Left lung (tissue), 10 donors: Measurements from ENCODE around the gene SPDYA. TPM values are rescaled to one million over a fixed set of nuclear protein-coding genes. Genes with fewer than 3 reads are reported as not detected.

ENCODE experiments used
- ATAC-seq: fragments of 200-7000 bp; cut with Tn5 transposase; one replicate; pipeline ENCODE4 v1.9.1; 2020; ENCODE audit warnings: moderate library complexity
- DNase-seq, 4 donors: peaks; one replicate each; pipeline ENCODE4 v3.0.0-alpha.2; 2013 to 2020
- H3K27ac ChIP-seq, 2 donors: fragments of 200-600 bp; sonication (generic) in 1 of 2; one replicate each; pipeline versions ENCODE4 v1.5.0 to v1.8.0; 2020 to 2021
- H3K27me3 ChIP-seq, 2 donors: fragments of 200-600 bp; sonication (generic) in 1 of 2; one replicate each; pipeline versions ENCODE4 v1.5.0 to v1.8.0; 2020 to 2021
- H3K36me3 ChIP-seq, 2 donors: fragments of 200-600 bp; sonication (generic) in 1 of 2; one replicate each; pipeline versions ENCODE4 v1.5.0 to v1.8.0; 2020 to 2021
- H3K4me1 ChIP-seq, 2 donors: fragments of 200-600 bp; one replicate each; pipeline ENCODE4 v1.8.0; 2021
- H3K4me3 ChIP-seq, 2 donors: fragments of 200-600 bp; sonication (generic) in 1 of 2; one replicate each; pipeline versions ENCODE4 v1.5.0 to v1.8.0; 2020 to 2021; ENCODE audit warnings: mild to moderate bottlenecking in 1 of 2
- H3K9me3 ChIP-seq, 2 donors: fragments of 200-600 bp; sonication (generic) in 1 of 2; one replicate each; pipeline versions ENCODE4 v1.5.0 to v1.8.0; 2020 to 2021
- intact Hi-C, 2 donors: fragments of 100-400 bp; cut with DNase I; formaldehyde crosslinking; loops; one replicate each; pipeline versions ENCODE4 v1.11.2 to v1.14.2; 2022
- polyA plus RNA-seq, 6 donors: library from polyadenylated mRNA; unstranded; fragments of 120-200 nt; gene quantifications; one replicate each; pipeline ENCODE4 v1.2.1, GENCODE V29; 2013; ENCODE audit not compliant: insufficient read length in 6 of 6
- total RNA-seq, 2 donors: library from RNA; stranded (reverse); fragmentation: NEBNext Ultra II Directional; extraction: Animal tissue kit (Norgen Biotek cat#: 25700); gene quantifications; one replicate each; pipeline ENCODE4 v1.2.1, GENCODE V29; 2021
- TF ChIP-seq, protein P1 (sequence below), 2 donors: fragments of 200-600 bp; sonication (generic) in 1 of 2; IDR thresholded peaks; one replicate each; pipeline versions ENCODE4 v1.5.0 to v1.8.0; 2021; ENCODE audit warnings: antibody characterized with exemption in 2 of 2
- donor health status: DM: no; HTN: yes; CAD: no.
- donor health status: DM: no; HTN: no; CAD: no.

The SPDYA gene
- total and polyA plus RNA-seq, 8 donors = 0.55 to 4.7 (median 2.9) TPM

DNA sequence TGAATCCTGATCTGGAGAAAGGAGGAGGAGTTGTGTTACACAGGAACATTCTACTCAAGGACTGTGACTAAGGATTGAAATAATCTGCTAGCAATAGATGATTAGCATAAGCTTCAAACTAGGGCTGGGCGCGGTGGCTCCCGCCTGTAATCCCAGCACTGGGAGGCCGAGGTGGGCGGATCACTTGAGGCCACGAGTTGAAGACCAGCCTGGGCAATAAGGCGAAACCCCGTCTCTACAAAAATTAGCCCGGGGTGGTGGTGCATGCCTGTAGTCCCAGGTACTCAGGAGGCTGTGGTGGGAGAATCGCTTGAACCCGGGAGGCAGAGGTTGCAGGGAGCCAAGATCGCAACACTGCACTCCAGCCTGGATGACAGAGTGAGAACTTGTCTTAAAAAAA, 58.0 kb downstream of the SPDYA start:
- ATAC-seq (no peak), DNase-seq (no peak)
- intact Hi-C loops = no loop called here

GRCh38 chr2:28869494-28870145, 59.0 kb downstream of the SPDYA start:
- intact Hi-C loops = no loop called here
- Histone ChIP-seq H3K27ac (peak overlapping the region; percentile 54 to 73), H3K9me3 (no peaks in the 10 kb centered on the region), H3K4me1 (peaks cover 14 to 34% of the 10 kb centered on the region in 2 donors), H3K36me3 (no peaks in the 10 kb centered on the region), H3K4me3 (peak overlapping the region; percentile 73 to 93), H3K27me3 (no peaks in the 10 kb centered on the region)
- TF ChIP-seq, protein P1, sequence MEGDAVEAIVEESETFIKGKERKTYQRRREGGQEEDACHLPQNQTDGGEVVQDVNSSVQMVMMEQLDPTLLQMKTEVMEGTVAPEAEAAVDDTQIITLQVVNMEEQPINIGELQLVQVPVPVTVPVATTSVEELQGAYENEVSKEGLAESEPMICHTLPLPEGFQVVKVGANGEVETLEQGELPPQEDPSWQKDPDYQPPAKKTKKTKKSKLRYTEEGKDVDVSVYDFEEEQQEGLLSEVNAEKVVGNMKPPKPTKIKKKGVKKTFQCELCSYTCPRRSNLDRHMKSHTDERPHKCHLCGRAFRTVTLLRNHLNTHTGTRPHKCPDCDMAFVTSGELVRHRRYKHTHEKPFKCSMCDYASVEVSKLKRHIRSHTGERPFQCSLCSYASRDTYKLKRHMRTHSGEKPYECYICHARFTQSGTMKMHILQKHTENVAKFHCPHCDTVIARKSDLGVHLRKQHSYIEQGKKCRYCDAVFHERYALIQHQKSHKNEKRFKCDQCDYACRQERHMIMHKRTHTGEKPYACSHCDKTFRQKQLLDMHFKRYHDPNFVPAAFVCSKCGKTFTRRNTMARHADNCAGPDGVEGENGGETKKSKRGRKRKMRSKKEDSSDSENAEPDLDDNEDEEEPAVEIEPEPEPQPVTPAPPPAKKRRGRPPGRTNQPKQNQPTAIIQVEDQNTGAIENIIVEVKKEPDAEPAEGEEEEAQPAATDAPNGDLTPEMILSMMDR (IDR thresholded peaks at IDR 0.05) = no peak
- ATAC-seq = peak; percentile 49
- DNase-seq = peak in 1 of 4 donors; percentile 83

More for the DNA sequence above, 58.0 kb downstream of the SPDYA start:
- H3K4me1 ChIP-seq = peaks cover 14 to 34% of the 10 kb centered on the region in 2 donors
- H3K9me3 ChIP-seq = no peaks in the 10 kb centered on the region
- TF ChIP-seq, protein P1 (IDR thresholded peaks at IDR 0.05) = no peak
- H3K4me3 ChIP-seq = peak overlapping the region; percentile 73 to 93
- H3K36me3 ChIP-seq = peaks cover 0 to 7% of the 10 kb centered on the region in 2 donors
- H3K27ac ChIP-seq = no peak overlapping the region
- no peaks in the 10 kb centered on the region for H3K27me3 ChIP-seq

DNA sequence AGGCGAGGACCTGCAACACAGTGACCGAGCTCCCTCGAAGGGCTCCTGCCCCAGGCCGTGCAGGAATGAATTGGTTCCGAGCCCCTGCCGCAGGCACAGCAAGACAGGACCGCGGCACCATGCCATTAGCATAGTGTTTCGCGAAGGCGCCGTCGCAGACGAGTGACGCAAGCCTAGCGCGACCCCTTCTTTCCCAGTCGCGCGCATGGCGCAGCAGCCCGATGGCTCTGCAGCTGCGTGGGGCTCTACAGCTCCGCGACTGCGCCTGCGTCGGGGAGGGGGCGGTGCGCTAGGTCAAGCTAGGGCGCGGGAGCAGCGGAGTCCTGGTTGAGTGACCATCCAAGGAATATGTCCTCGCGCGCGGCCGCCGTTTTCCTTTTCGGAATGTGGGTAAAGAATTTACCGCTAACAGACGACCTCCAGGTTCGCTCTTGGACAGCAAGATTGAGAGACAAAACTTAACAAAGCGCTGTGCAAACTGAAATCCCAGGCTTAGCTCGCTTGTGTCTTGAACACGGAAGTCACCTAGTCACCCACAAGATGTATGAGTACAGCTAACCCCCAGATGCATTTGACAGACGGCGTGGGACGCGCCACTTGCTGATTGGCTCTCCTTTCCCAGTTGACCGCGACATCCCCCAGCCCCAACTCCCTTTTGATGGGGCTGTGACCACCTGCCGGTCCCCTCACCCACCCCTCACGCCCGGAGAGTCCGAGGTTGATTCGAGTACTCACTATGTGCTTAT, 59.7 kb downstream of the SPDYA start, which contains the start of gene TRMT61B:
TRMT61B (minus strand) TSS at position 164 of the 746 bp plus-strand sequence; CDS start at position 132, 32 bp downstream.
- ATAC-seq = peak; percentile 100
- intact Hi-C loops = no loop called here
- H3K4me3 ChIP-seq = peak within 1 kb of the TSS; percentile 73 to 93
- no peaks in the 10 kb centered on the region for H3K9me3 ChIP-seq
- peaks cover 0 to under 1% of the 10 kb centered on the region in 2 donors for H3K27me3 ChIP-seq
- TF ChIP-seq, protein P1 (IDR thresholded peaks at IDR 0.05) = no peak
- peaks cover 14 to 28% of the 10 kb centered on the region in 2 donors for H3K4me1 ChIP-seq
- H3K27ac ChIP-seq = peak within 1 kb of the TSS; percentile 54 to 73
- DNase-seq = peak; percentile 95 to 99 (median 96)
- H3K36me3 ChIP-seq = no peaks in the 10 kb centered on the region

GRCh38 chr2:28871620-28872019, 61.0 kb downstream of the SPDYA start:
- Histone ChIP-seq H3K27ac (no peak overlapping the region), H3K4me3 (no peak overlapping the region), H3K9me3 (no peaks in the 10 kb centered on the region), H3K36me3 (no peaks in the 10 kb centered on the region), H3K4me1 (peaks cover 14 to 27% of the 10 kb centered on the region in 2 donors), H3K27me3 (peaks cover 0 to 14% of the 10 kb centered on the region in 2 donors)
- intact Hi-C loops = no loop called here
- DNase-seq = no peak
- no peak for ATAC-seq
- TF ChIP-seq, protein P1 (IDR thresholded peaks at IDR 0.05) = no peak

- Histone ChIP-seq H3K27ac (no peak overlapping the region), H3K36me3 (no peaks in the 10 kb centered on the region), H3K4me1 (no peaks in the 10 kb centered on the region), H3K4me3 (no peak overlapping the region), H3K9me3 (no peaks in the 10 kb centered on the region), H3K27me3 (peaks cover 0 to 29% of the 10 kb centered on the region in 2 donors)
- intact Hi-C loops = no loop called here
- no peak for DNase-seq
- TF ChIP-seq, protein P1 (IDR thresholded peaks at IDR 0.05) = no peak
- ATAC-seq = no peak
These were observed 69.6 kb downstream of the SPDYA start for GRCh38 chr2:28880193-28880592.
